Erythroblast (primary cell): ENCODE data around the gene LOXL3.

Experiments used
- DNase-seq, 2 experiments: peaks; one replicate each; lab custom pipeline; 2025; lab: John Stamatoyannopoulos, UW
- GATA1 ChIP-seq: IDR thresholded peaks from 2 replicates; pipeline ENCODE4 v1.6.1; 2011; ENCODE audit warnings: low read depth, mild to moderate bottlenecking, control low read depth, low read length, moderate library complexity
- POLR2A ChIP-seq: IDR thresholded peaks from 2 replicates; pipeline ENCODE4 v1.6.1; 2011; ENCODE audit warnings: mild to moderate bottlenecking, low read length

The LOXL3 gene

GRCh38 chr2:74551530-74551929 lies 2.2 kb downstream of the LOXL3 start:
- no peak for DNase-seq
- TF ChIP-seq GATA1 (no peak), POLR2A (no peak)

GRCh38 chr2:74550231-74550630 lies 3.5 kb downstream of the LOXL3 start:
- no peak for TF ChIP-seq GATA1
- no peak for TF ChIP-seq POLR2A
- no peak for DNase-seq

- DNase-seq: peak; percentile 81
- TF ChIP-seq GATA1 (no peak), POLR2A (peak; percentile 41)
Measured at GRCh38 chr2:74548900-74549826, 4.6 kb downstream of the LOXL3 start.

GRCh38 chr2:74548285-74548899 lies 5.3 kb downstream of the LOXL3 start:
- TF ChIP-seq POLR2A: peak; percentile 44
- TF ChIP-seq GATA1: no peak
- no peak for DNase-seq

GRCh38 chr2:74546004-74546403 lies 7.7 kb downstream of the LOXL3 start:
- no peak for TF ChIP-seq POLR2A
- TF ChIP-seq GATA1: no peak
- no peak for DNase-seq

GRCh38 chr2:74544634-74545033 lies 9.1 kb downstream of the LOXL3 start:
- TF ChIP-seq GATA1 (no peak), POLR2A (no peak)
- no peak for DNase-seq

- no peak for TF ChIP-seq GATA1
- no peak for TF ChIP-seq POLR2A
- no peak for DNase-seq
Measured at GRCh38 chr2:74542978-74543377, 10.8 kb downstream of the LOXL3 start.

GRCh38 chr2:74540291-74540690 lies 13.5 kb downstream of the LOXL3 start:
- no peak for DNase-seq
- TF ChIP-seq POLR2A: no peak
- no peak for TF ChIP-seq GATA1

- TF ChIP-seq GATA1: no peak
- TF ChIP-seq POLR2A: no peak
- DNase-seq: no peak
Measured at GRCh38 chr2:74538881-74539339, 14.8 kb downstream of the LOXL3 start.

- TF ChIP-seq GATA1: no peak
- TF ChIP-seq POLR2A: no peak
- no peak for DNase-seq
Measured at GRCh38 chr2:74537140-74537539, 16.6 kb downstream of the LOXL3 start.

GRCh38 chr2:74536166-74536950 lies 17.4 kb downstream of the LOXL3 start:
- DNase-seq: no peak

GRCh38 chr2:74535440-74535965 lies 18.2 kb downstream of the LOXL3 start:
- TF ChIP-seq POLR2A (no peak), GATA1 (no peak)
- no peak for DNase-seq

More at GRCh38 chr2:74536166-74536950, 17.4 kb downstream of the LOXL3 start:
- TF ChIP-seq GATA1: no peak
- TF ChIP-seq POLR2A: no peak

- DNase-seq: no peak
- TF ChIP-seq POLR2A (peak; percentile 13), GATA1 (no peak)
Measured at GRCh38 chr2:74534411-74534810, 19.3 kb downstream of the LOXL3 start.

GRCh38 chr2:74533464-74533863 lies 20.3 kb downstream of the LOXL3 start:
- TF ChIP-seq POLR2A: peak; percentile 29
- no peak for TF ChIP-seq GATA1
- DNase-seq: no peak
